ENCODE results near the gene PZP.

- no peak for TF ChIP-seq CTCF (conservative IDR thresholded peaks at IDR 0.05)
- TF ChIP-seq EZH2 (IDR thresholded peaks at IDR 0.05; ENCODE audit: low read depth), result no peak
Observed at GRCh38 chr12:9114946-9115345, 93.2 kb downstream of the PZP start.

Data from PC-9 (cell line).